ENCODE measurements around the gene APOC4. TPM values are rescaled to one million over a fixed set of nuclear protein-coding genes. Genes with fewer than 3 reads are reported as not detected.

The APOC4 gene
- total RNA-seq, 4 donors from 2014 or later: not detected

- Histone ChIP-seq H3K4me3 (no peak overlapping the region), H3K27me3 (no peaks in the 10 kb centered on the region), H3K4me1 (peaks cover 27 to 39% of the 10 kb centered on the region in 2 donors), H3K9me3 (no peaks in the 10 kb centered on the region), H3K36me3 (peaks cover 0 to 7% of the 10 kb centered on the region in 2 donors), H3K27ac (no peak overlapping the region)
- TF ChIP-seq POLR2A (IDR thresholded peaks at IDR 0.05) (no peak), CTCF (IDR thresholded peaks at IDR 0.05 in 4 of 5, conservative IDR thresholded peaks at IDR 0.05 in 1 of 5) (no peak)
- intact Hi-C loops (cut with DNase I; ENCODE audit: low total_unique reads) (loop anchor here (5.0 to 10.0 kb wide), 3 partner anchors 67 to 215 kb away; partner anchors contain the start of genes BCL3, NECTIN2 and TOMM40), in situ Hi-C loops (cut with MboI; ENCODE audit: low sequenced_read_pairs in 4 of 4) (loop anchor here in 2 of 4 donors (10.0 kb wide), 2 partner anchors 55 to 65 kb away; partner anchors contain the start of genes APOE (in 1 of the 2) and TOMM40 (in 1 of the 2))
- DNase-seq: no peak
- no peak for ATAC-seq
Measured at GRCh38 chr19:44959691-44960090, 17.7 kb downstream of the APOC4 start.

- peaks cover 24 to 34% of the 10 kb centered on the region in 2 donors for H3K4me1 ChIP-seq
- H3K36me3 ChIP-seq: peaks cover 0 to 19% of the 10 kb centered on the region in 2 donors
- ATAC-seq (no peak), DNase-seq (no peak)
- H3K27me3 ChIP-seq: no peaks in the 10 kb centered on the region
- H3K4me3 ChIP-seq: no peak overlapping the region
- H3K27ac ChIP-seq: no peak overlapping the region
- in situ Hi-C loops (cut with MboI; ENCODE audit: low sequenced_read_pairs in 4 of 4) (no loop called here), intact Hi-C loops (cut with DNase I; ENCODE audit: low total_unique reads) (no loop called here)
- no peaks in the 10 kb centered on the region for H3K9me3 ChIP-seq
- TF ChIP-seq POLR2A (IDR thresholded peaks at IDR 0.05) (no peak), CTCF (IDR thresholded peaks at IDR 0.05 in 4 of 5, conservative IDR thresholded peaks at IDR 0.05 in 1 of 5) (no peak)
Measured at GRCh38 chr19:44960906-44961728, 19.1 kb downstream of the APOC4 start.

GRCh38 chr19:44961821-44962220 is 19.8 kb downstream of the APOC4 start:
- Histone ChIP-seq H3K27me3 (no peaks in the 10 kb centered on the region), H3K4me3 (no peak overlapping the region), H3K9me3 (no peaks in the 10 kb centered on the region), H3K27ac (no peak overlapping the region), H3K36me3 (peaks cover 0 to 19% of the 10 kb centered on the region in 2 donors), H3K4me1 (peaks cover 17 to 27% of the 10 kb centered on the region in 2 donors)
- no peak for DNase-seq
- no peak for ATAC-seq
- intact Hi-C loops (cut with DNase I; ENCODE audit: low total_unique reads) (no loop called here), in situ Hi-C loops (cut with MboI; ENCODE audit: low sequenced_read_pairs in 4 of 4) (no loop called here)
- TF ChIP-seq POLR2A (IDR thresholded peaks at IDR 0.05) (no peak), CTCF (IDR thresholded peaks at IDR 0.05 in 4 of 5, conservative IDR thresholded peaks at IDR 0.05 in 1 of 5) (no peak)

GRCh38 chr19:44968118-44968517 is 26.1 kb downstream of the APOC4 start:
- no peak for DNase-seq
- no peaks in the 10 kb centered on the region for H3K27me3 ChIP-seq
- peaks cover 0 to 16% of the 10 kb centered on the region in 2 donors for H3K36me3 ChIP-seq
- H3K27ac ChIP-seq: no peak overlapping the region
- intact Hi-C loops (cut with DNase I; ENCODE audit: low total_unique reads) (no loop called here), in situ Hi-C loops (cut with MboI; ENCODE audit: low sequenced_read_pairs in 4 of 4) (no loop called here)
- H3K9me3 ChIP-seq: no peaks in the 10 kb centered on the region
- H3K4me1 ChIP-seq: no peaks in the 10 kb centered on the region
- TF ChIP-seq CTCF (IDR thresholded peaks at IDR 0.05 in 4 of 5, conservative IDR thresholded peaks at IDR 0.05 in 1 of 5) (no peak), POLR2A (IDR thresholded peaks at IDR 0.05) (no peak)
- ATAC-seq: no peak
- no peak overlapping the region for H3K4me3 ChIP-seq

Data from gastrocnemius medialis (tissue), 4 donors.